GM13976 (cell line): Measurements from ENCODE around the gene OTULINL.
A peak's percentile ranks its signal among the peaks of the same experiment; 100 is the strongest.

Source experiments
- DNase-seq: peaks from one replicate; pipeline ENCODE4 v3.0.0; 2012; ENCODE audit warnings: low spot score
- in situ Hi-C: fragments of 300-500 bp; cut with MboI; formaldehyde crosslinking; loops from one replicate; pipeline ENCODE4 v1.12.0; 2022; ENCODE audit warnings: low sequenced_read_pairs, mixed read lengths, inconsistent platforms; ENCODE audit not compliant: unreplicated experiment
- TF ChIP-seq, protein P1 (sequence below): IDR thresholded peaks from 2 replicates; pipeline ENCODE4 v1.5.1; 2012; ENCODE audit warnings: borderline replicate concordance, mild to moderate bottlenecking; ENCODE audit not compliant: insufficient read depth; ENCODE audit errors: extremely low read depth, missing control alignments, control extremely low read depth

Gene OTULINL

DNA sequence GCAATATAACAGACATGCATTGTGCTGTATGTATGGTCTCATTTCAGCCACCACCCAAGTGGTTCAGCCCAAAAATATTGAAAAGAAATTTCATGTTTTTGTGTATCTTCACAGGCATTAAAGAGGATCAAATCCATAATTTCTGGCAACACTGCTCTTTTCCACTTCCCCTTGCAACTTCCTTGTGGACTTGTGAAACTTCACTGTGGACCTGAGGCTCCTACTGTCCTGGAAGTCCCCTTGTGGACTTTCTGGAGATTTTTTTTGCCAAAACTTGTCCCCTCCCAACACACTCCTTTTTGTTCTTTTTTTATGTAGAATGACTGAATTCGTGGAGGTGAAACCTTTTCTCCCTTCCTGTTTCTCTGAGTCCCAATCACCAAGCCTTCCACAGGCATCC is 14.3 kb downstream of the OTULINL start:
- in situ Hi-C loops = no loop called here
- TF ChIP-seq, protein P1, sequence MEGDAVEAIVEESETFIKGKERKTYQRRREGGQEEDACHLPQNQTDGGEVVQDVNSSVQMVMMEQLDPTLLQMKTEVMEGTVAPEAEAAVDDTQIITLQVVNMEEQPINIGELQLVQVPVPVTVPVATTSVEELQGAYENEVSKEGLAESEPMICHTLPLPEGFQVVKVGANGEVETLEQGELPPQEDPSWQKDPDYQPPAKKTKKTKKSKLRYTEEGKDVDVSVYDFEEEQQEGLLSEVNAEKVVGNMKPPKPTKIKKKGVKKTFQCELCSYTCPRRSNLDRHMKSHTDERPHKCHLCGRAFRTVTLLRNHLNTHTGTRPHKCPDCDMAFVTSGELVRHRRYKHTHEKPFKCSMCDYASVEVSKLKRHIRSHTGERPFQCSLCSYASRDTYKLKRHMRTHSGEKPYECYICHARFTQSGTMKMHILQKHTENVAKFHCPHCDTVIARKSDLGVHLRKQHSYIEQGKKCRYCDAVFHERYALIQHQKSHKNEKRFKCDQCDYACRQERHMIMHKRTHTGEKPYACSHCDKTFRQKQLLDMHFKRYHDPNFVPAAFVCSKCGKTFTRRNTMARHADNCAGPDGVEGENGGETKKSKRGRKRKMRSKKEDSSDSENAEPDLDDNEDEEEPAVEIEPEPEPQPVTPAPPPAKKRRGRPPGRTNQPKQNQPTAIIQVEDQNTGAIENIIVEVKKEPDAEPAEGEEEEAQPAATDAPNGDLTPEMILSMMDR = no peak
- no peak for DNase-seq

DNA sequence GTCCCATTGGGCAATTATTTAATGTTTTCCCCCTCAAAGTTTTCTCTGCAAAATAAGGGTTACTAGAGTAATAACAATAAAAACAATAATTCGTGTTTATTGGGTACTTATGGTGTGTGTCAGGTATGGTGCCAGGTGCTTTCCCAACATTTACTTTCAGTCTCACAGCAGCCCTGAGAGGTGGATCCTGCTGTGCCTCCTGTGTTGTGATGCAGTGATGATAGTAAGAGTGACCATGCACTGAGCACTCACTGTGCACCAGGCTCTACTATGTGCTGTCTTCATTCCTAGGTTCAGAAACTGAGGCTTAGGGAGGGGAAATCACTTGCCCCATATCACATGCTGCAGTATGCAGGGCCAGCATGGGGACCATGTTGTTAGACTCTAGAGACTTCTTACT is 15.5 kb downstream of the OTULINL start:
- in situ Hi-C loops = no loop called here
- TF ChIP-seq, protein P1 = no peak
- DNase-seq = no peak

DNA sequence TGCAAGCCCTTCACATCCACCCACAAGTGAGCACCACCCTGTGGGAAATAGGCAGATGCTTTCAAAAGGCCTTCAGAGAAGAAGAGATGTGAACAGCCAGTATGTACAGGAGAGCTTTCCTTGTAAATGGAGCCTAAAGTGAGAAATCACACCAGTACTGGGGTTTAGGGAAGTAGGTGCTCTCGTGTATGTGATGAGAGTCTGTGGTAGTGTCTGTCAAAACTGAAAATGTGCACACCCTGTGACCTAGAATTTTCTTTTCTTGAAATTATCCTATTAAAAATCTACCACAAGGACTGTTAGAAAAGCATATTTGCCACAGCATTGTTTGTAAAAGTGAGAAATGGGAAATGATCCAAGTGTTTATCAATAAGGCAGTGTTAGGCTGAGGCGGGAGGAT is 16.6 kb downstream of the OTULINL start:
- DNase-seq = peak; percentile 44

DNA sequence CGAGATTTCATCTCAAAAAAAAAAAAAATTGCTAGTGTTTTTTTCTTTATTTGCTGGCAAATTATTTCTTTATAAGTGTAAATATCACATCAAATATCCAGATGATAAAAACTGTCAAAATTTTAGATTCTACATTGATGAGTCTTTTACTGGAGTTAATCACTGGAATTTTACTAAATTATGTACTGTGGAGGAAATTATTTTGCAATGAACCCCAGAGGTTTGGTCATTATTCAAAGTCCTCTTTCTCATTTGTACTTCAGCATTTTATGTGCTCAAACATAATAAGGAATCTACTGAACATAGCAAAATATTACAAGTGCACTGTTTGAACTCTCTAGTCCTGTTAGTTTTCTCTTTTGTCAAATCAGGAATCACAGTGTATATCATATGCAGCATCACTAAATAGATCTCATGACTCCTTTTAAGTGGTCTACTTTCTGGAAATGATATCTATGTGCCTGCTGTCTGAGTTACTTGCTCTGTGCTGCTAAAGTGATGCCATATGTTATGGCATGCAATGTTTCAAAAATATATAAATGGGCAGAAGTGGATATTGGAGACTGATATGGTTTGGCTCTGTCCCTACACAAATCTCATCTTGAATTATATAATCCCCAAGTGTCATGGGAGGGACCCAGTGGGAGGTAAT is 18.0 kb downstream of the OTULINL start:
- TF ChIP-seq, protein P1 = no peak
- in situ Hi-C loops = no loop called here

More for the DNA sequence above, 16.6 kb downstream of the OTULINL start:
- TF ChIP-seq, protein P1 = no peak
- in situ Hi-C loops = no loop called here

DNA sequence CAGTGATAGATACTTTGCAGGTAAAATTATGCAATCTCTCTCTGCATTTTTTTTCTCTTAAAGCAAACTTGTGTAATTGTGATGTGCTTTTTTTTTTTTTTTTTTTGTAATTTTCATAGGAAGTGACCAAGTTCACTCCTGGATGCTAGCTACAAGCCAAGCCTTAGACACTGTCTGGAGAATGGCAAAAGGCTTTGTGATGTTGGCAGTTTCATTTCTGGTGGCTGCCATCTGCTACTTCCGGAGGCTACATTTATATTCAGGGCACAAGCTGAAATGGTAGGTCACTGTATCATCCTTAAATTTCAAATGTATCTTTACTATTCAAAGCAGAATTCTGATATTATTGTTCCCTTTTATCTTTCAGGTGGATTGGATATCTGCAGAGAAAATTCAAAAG is 19.3 kb downstream of the OTULINL start:
- in situ Hi-C loops = no loop called here
- TF ChIP-seq, protein P1 = no peak
- DNase-seq = no peak

More for the DNA sequence above, 18.0 kb downstream of the OTULINL start:
- DNase-seq = no peak

DNA sequence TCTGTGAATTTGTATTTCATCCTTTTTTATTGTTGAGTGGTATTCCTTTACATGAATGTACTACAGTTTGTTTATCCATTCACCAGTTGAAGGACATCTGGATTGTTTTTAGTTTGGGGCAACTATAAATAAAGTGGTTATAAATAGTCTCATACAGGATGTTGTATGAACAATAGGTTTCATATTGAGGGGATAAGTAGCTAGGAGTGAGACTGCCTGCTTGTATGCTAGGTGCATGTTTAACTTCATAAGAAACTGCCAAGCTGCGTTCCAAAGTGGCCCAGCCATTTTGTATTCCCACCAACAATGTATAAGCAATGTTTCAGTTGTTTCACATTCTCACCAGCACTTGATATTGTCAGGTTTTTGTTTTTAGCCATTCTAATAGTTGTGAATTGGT is 21.5 kb downstream of the OTULINL start:
- DNase-seq = no peak
- TF ChIP-seq, protein P1 = no peak
- in situ Hi-C loops = no loop called here
